ENCODE results near the gene COX8C. TPM values are rescaled to one million over a fixed set of nuclear protein-coding genes. Genes with fewer than 3 reads are reported as not detected.

Gene COX8C
- total RNA-seq, 2 experiments from 2014 or later = not detected

DNA sequence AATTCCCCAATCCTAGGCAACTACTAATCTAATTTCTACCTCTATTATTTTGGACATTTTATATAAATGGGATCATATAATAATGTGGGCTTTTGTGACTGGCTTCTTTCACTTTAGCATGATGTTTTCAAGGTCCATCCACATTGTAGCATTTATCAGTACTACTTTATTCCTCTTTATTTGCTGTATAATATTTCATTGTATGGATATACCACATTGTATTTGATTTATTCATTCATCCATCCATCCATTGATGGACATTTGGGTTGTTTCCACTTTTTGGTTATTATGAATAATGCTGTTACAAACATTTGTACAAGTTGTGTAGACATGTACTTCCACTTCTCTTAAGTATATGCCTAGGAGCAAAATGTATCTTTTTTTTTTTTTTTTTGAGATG, 31.4 kb upstream of the COX8C start:
- no peak for DNase-seq
- Mint-ChIP-seq H3K27ac (no peak overlapping the region), H3K9me3 (no peaks in the 10 kb centered on the region), H3K4me1 (peaks cover 19% of the 10 kb centered on the region), H3K27me3 (no peaks in the 10 kb centered on the region), H3K36me3 (ENCODE audit: low read depth) (peaks cover 2% of the 10 kb centered on the region), H3K4me3 (no peak overlapping the region)
- POLR2A ChIA-PET = no interaction called here
- CTCF ChIA-PET = no interaction called here

DNA sequence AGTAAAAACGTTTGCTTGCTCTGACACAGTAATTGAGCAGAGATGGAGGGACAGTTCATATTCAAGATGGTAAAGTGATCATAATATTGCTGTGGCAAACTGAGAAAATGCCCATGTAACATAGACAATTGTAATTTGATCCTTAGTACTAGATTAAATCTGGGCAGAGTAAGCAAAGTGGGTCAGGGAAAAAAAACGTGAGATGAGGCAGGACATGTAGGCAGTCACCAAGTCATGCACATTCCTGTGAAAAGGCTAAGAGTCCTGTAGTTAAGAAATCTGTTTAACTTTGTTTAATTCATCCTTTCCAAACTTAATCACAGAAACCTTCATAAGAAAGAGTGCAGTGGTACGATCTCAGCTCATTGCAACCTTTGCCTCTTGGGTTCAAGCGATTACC, 30.3 kb upstream of the COX8C start:
- Mint-ChIP-seq H3K27me3 (no peaks in the 10 kb centered on the region), H3K36me3 (ENCODE audit: low read depth) (peaks cover 2% of the 10 kb centered on the region), H3K27ac (no peak overlapping the region), H3K9me3 (no peaks in the 10 kb centered on the region), H3K4me3 (no peak overlapping the region), H3K4me1 (peaks cover 19% of the 10 kb centered on the region)
- POLR2A ChIA-PET = no interaction called here
- CTCF ChIA-PET = no interaction called here
- DNase-seq = no peak

DNA sequence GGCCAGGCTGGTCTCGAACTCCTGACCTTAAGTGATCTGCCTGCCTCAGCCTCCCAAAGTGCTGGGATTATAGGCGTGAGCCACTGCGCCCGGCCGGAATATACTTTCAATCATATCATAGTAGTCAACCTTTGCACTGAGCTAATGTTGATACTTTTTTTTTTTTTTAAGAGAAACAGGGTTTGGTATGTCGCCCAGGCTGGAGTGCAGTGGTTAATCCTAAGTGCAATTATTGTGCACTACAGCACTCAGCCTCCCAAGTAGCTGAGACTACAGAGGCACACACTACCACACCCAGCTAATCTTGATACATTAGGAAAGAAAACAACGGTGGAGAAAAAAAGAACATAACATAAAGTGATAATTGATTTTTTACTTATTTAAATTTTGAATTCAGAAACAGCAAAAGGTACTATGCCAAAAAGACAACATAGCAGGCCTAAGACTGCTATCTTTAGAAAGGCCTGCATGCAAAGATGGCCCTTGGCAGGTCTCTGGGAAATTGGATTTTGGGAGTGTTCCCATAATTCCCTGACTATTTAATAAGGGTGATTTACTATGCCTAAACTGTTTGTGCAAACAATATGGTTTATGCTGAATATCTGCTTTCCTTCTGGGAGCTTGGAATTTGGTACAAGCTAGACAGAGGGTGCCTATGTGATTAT, 29.6 kb upstream of the COX8C start:
- CTCF ChIA-PET = no interaction called here
- Mint-ChIP-seq H3K9me3 (no peaks in the 10 kb centered on the region), H3K4me1 (peaks cover 19% of the 10 kb centered on the region), H3K27ac (no peak overlapping the region), H3K27me3 (no peaks in the 10 kb centered on the region), H3K36me3 (ENCODE audit: low read depth) (peaks cover 2% of the 10 kb centered on the region), H3K4me3 (no peak overlapping the region)
- POLR2A ChIA-PET = interaction anchor here (1.9 kb wide), 1 partner anchor 14 kb away, joined by 7 read pairs; no protein-coding TSS in a partner anchor
- DNase-seq = no peak

DNA sequence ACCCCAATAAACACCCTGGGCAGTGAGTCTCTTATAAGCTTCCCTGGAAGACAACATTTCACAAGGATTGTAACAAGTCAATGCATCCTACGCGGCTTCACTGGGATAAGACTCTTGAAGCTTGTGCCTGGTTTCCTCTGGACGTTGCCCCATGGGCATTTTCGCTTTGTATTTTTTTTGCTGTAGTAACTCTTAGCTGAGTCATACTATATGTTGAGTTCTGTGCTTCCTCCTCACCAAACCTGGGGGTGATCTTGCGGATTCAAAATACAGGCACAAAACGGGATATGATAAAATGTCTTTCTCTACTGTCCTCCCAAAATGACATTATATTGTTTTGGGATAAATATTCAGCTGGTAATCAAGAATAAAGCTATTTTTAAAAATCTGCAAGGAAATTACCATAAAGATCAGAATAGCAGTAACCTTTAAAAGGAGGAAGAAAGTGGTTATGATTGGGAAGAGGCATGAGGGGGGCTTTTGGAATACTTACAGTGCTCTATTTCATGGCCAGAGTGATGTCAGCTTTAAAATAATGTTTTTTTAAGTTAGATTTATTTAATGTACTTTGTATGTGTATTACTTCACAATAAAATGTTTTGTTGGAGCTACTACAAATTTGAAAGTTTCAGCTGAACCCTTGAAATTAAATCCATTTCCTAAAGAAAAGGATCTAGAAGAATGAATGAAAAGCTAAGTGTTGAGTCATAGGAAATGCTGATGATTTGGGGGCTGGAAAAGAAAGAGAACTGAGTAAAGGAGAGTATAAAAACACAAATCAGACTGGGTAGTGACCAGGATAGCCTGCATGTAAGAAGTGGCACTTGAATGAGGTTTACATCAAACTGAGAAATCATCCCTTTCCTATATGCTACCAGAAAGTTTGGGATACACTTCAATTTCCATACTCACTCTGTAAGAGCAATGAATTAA, 28.8 kb upstream of the COX8C start:
- ChIA-PET POLR2A (interaction anchor here (1.9 kb wide), 1 partner anchor 13 kb away, joined by 7 read pairs; no protein-coding TSS in a partner anchor), CTCF (interaction anchor here (0.7 kb wide), 1 partner anchor 13 kb away, joined by 4 read pairs; no protein-coding TSS in a partner anchor)
- no peak overlapping the region for H3K27ac Mint-ChIP-seq
- H3K4me1 Mint-ChIP-seq = peaks cover 19% of the 10 kb centered on the region
- no peaks in the 10 kb centered on the region for H3K27me3 Mint-ChIP-seq
- peaks cover 2% of the 10 kb centered on the region for H3K36me3 Mint-ChIP-seq (ENCODE audit: low read depth)
- H3K4me3 Mint-ChIP-seq = no peak overlapping the region
- no peaks in the 10 kb centered on the region for H3K9me3 Mint-ChIP-seq
- no peak for DNase-seq

DNA sequence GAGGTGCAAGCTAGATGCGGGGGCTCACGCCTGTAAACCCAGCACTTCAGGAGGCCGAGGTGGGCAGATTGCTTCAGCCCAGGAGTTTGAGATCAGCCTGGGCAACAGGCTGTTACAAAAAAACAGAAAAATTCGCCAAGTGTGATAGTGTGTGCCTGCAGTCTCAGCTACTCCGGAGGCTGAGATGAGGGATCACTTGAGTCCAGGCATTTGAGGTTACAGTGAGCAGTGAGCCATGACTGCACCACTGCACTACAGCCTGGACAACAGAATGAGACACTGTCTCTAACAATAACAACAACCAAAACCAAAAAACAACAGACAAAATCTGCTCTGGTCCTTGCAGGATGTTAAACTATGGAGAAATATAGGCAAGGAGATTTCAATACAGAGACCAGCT, 28.1 kb upstream of the COX8C start:
- Mint-ChIP-seq H3K36me3 (ENCODE audit: low read depth) (peaks cover 5% of the 10 kb centered on the region), H3K9me3 (no peaks in the 10 kb centered on the region), H3K4me1 (peaks cover 21% of the 10 kb centered on the region), H3K4me3 (no peak overlapping the region), H3K27me3 (no peaks in the 10 kb centered on the region), H3K27ac (no peak overlapping the region)
- POLR2A ChIA-PET = interaction anchor here (0.7 to 1.9 kb wide), 2 partner anchors 12 to 1523 kb away, joined by 3 to 7 read pairs; no protein-coding TSS in a partner anchor
- no peak for DNase-seq
- CTCF ChIA-PET = no interaction called here

DNA sequence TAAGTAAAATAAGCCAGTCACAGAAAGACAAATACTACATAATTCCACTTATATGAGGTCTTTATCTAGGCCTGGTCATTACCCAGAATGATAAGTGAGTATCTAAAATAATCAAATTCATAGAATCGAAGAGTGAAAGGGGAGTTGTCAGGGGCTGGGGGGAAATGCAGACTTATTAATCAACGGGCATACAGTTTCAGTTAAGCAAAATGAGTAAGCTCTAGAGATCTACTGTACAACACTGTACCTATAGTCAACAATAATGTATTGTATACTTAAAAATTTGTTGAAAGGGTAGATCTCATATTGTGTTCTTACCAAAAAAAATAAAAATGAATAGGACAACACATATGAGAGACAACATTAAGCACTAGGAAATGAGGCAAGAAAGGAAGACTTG, 27.5 kb upstream of the COX8C start:
- no peak for DNase-seq
- POLR2A ChIA-PET = interaction anchor here (0.7 to 1.9 kb wide), 2 partner anchors 12 to 1523 kb away, joined by 3 to 7 read pairs; no protein-coding TSS in a partner anchor
- CTCF ChIA-PET = no interaction called here
- H3K4me3 Mint-ChIP-seq = no peak overlapping the region
- H3K9me3 Mint-ChIP-seq = no peaks in the 10 kb centered on the region
- no peaks in the 10 kb centered on the region for H3K27me3 Mint-ChIP-seq
- H3K4me1 Mint-ChIP-seq = peaks cover 22% of the 10 kb centered on the region
- peaks cover 6% of the 10 kb centered on the region for H3K36me3 Mint-ChIP-seq (ENCODE audit: low read depth)
- H3K27ac Mint-ChIP-seq = no peak overlapping the region

DNA sequence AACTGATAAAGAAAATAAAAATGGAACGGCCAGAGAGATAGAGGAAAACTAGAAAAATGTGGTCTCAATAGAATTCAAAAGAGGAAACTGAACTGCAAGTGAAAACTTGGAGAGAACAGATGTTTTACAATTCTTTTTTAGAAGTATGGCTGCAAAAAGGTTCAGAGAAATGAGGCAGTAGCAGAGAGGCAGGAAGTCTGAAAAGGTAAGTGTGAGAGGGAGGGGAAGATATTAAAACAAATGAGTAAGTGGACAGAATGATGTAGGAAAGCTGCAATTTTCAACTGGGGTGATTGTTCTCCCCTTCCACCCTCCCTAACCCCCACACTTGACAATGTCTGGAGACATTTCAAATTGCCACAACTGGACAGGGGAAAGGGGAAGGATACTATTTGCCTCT, 27.0 kb upstream of the COX8C start:
- Mint-ChIP-seq H3K4me1 (peaks cover 25% of the 10 kb centered on the region), H3K27ac (no peak overlapping the region), H3K27me3 (no peaks in the 10 kb centered on the region), H3K4me3 (no peak overlapping the region), H3K36me3 (ENCODE audit: low read depth) (peaks cover 10% of the 10 kb centered on the region), H3K9me3 (no peaks in the 10 kb centered on the region)
- no peak for DNase-seq
- POLR2A ChIA-PET = no interaction called here
- CTCF ChIA-PET = no interaction called here

DNA sequence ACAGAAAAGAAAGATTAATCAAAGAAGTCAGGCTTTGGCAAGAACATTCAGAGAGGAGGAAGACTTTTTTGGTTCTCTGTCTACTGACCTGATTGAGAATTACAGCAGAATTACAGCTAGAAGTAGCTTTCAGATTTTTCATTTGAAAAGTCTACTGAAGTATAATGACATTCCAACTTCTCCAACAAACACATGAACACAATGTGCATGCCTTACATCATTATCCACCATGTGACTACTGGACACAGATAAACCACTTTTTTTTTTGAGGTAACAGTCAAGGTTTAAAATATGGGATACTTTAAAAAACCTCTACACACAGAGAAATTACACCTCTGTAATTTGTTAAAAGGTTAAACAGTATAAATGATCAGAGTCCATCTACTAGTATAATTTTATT, 26.5 kb upstream of the COX8C start:
- CTCF ChIA-PET = no interaction called here
- POLR2A ChIA-PET = no interaction called here
- Mint-ChIP-seq H3K27ac (no peak overlapping the region), H3K4me3 (no peak overlapping the region), H3K4me1 (peaks cover 25% of the 10 kb centered on the region), H3K27me3 (no peaks in the 10 kb centered on the region), H3K36me3 (ENCODE audit: low read depth) (peaks cover 10% of the 10 kb centered on the region), H3K9me3 (no peaks in the 10 kb centered on the region)
- DNase-seq = no peak

DNA sequence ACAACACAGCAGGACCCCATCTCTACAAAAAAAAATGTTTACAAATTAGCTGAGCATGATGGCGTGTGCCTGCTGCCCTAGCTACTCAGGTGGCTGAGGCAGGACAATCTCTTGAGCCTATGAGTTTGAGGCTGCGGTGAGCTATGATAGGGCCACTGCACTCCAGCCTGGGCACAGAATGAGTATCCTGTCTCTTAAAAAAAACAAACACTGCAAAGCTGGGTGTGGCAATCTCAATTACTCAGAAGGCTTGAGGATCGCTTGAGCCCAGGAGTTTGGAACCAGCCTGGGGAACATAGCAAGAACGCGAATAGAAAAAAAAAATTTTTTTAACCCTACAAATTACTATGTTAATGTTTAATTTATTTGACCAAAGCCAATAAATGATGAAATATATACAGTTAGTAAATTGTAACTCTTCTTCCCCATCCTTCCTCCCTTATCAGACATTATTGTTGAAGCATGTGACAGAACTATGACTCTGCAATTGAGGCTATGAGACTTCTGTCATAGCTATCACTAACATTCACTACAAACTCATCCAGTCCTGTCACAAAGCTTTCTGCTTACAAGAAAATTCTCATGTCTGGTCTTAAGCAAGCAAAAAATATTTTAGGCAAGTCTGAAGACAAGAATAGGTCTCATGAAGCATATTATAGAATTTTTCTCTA, 23.9 kb upstream of the COX8C start:
- DNase-seq = no peak
- H3K4me1 Mint-ChIP-seq = peaks cover 28% of the 10 kb centered on the region
- H3K27ac Mint-ChIP-seq = no peak overlapping the region
- peaks cover 10% of the 10 kb centered on the region for H3K36me3 Mint-ChIP-seq (ENCODE audit: low read depth)
- H3K27me3 Mint-ChIP-seq = no peaks in the 10 kb centered on the region
- ChIA-PET CTCF (no interaction called here), POLR2A (interaction anchor here (0.9 to 1.0 kb wide), 2 partner anchors 9 to 11 kb away, joined by 3 read pairs; no protein-coding TSS in a partner anchor)
- H3K4me3 Mint-ChIP-seq = no peak overlapping the region
- H3K9me3 Mint-ChIP-seq = no peaks in the 10 kb centered on the region

DNA sequence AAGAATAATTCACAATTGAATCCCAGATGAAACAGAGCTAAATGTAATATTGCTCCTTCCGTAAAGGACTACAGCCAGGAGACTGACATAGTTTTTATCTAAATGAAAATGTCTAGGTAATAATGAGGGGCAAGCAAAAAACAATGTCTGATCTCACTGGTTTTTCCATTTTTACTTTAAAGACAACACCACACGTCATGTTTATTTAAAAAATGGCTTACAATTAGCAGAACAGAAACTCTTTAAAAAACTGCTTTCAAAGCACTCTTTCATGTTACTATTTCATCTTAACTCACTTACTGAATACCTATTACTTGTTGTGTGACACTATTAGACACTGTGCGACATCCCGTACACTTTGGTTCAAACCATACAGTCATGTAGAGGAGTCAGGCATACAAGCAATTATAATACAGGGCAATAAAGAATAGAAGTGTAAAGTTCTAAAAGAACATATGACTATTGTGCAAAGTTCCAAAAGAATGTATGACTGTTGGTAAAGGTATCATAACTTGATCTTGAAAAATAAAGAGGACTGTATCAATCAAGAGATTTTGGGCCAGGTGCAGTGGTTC, 23.3 kb upstream of the COX8C start:
- no peak overlapping the region for H3K4me3 Mint-ChIP-seq
- no peaks in the 10 kb centered on the region for H3K27me3 Mint-ChIP-seq

DNA sequence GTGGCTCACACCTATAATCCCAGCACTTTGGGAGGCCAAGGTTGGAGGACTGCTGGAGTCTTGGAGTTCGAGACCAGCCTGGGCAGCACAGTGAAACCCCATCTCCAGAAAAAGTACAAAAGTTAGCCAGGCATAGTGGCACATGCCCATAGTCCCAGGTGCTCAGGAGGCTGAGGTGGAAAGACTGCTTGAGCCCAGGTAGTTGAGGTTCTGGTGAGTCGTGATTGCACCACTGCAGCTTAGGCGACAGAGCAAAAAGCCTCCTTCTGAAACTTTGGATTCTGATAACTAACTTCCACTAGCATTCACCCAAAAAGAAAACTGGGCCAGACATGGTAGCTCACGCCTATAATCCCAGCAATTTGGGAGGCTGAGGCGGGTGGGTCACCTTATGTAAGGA, 20.8 kb upstream of the COX8C start:
- no peak for DNase-seq
- CTCF ChIA-PET = no interaction called here
- POLR2A ChIA-PET = no interaction called here
- Mint-ChIP-seq H3K4me3 (no peak overlapping the region), H3K4me1 (peaks cover 35% of the 10 kb centered on the region), H3K36me3 (ENCODE audit: low read depth) (peaks cover 7% of the 10 kb centered on the region), H3K9me3 (no peaks in the 10 kb centered on the region), H3K27ac (no peak overlapping the region), H3K27me3 (no peaks in the 10 kb centered on the region)

More for the DNA sequence above, 23.3 kb upstream of the COX8C start:
- ChIA-PET POLR2A (interaction anchor here (1.0 kb wide), 1 partner anchor 10 kb away, joined by 3 read pairs; no protein-coding TSS in a partner anchor), CTCF (no interaction called here)
- Mint-ChIP-seq H3K4me1 (peaks cover 29% of the 10 kb centered on the region), H3K27ac (no peak overlapping the region), H3K9me3 (no peaks in the 10 kb centered on the region), H3K36me3 (ENCODE audit: low read depth) (peaks cover 10% of the 10 kb centered on the region)
- DNase-seq = no peak

DNA sequence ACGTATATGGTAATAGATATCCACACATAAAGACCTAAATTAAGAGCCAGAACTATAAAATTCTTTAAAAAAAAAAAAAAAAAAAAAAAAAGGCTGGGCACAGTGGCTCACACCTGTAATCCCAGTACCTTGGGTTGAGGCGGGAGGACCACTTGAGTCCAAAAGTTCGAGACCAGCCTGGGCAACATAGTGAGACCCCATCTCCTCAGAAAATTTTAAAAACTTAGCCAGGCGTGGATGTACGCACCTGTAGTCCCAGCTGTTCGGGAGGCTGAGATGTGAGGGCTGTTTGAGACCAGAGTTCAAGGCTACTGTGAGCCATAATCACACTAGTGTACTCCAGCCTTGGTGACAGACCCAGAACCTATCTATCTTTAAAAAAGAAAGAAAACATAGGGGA, 18.4 kb upstream of the COX8C start:
- Mint-ChIP-seq H3K36me3 (ENCODE audit: low read depth) (peaks cover 5% of the 10 kb centered on the region), H3K4me3 (no peak overlapping the region), H3K27ac (no peak overlapping the region), H3K9me3 (no peaks in the 10 kb centered on the region), H3K27me3 (no peaks in the 10 kb centered on the region), H3K4me1 (peaks cover 43% of the 10 kb centered on the region)
- CTCF ChIA-PET = no interaction called here
- no peak for DNase-seq
- POLR2A ChIA-PET = no interaction called here
